HepG2 (cell line): ENCODE results near the gene FAM20C. TPM values are rescaled to one million over a fixed set of nuclear protein-coding genes. Genes with fewer than 3 reads are reported as not detected.

Experiments used
- ATAC-seq: fragments of 200-7000 bp; cut with Tn5 transposase; 3 replicates; pipeline ENCODE4 v1.9.1; 2020; ENCODE audit warnings: mild to moderate bottlenecking, moderate library complexity
- BruUV-seq: library from RNA; stranded (reverse); fragments of 400-500 nt; replicated peaks from 2 replicates; lab custom pipeline; 2021; lab: Mats Ljungman, UMichigan
- CTCF ChIA-PET: fragments of 300-600 bp; formaldehyde crosslinking; extraction: SDS; loops from one replicate; lab custom pipeline; 2021; ENCODE audit warnings: low total read pairs, inconsistent platforms, low intra/inter-chr PET ratio; lab: Yijun Ruan, JAX
- POLR2A ChIA-PET: fragments of 350-600 bp; sonication (Branson Sonifier 250); formaldehyde crosslinking; loops from one replicate; lab custom pipeline; 2020; ENCODE audit warnings: antibody characterized with exemption, inconsistent platforms; lab: Yijun Ruan, JAX
- DNase-seq: peaks from one replicate; pipeline ENCODE4 v3.0.0-alpha.2; 2015; ENCODE audit warnings: low spot score
- FAIRE-seq: peaks from 3 replicates; lab custom pipeline; 2011; peaks lifted over from hg19 to GRCh38; lab: Jason Lieb, UNC
- H2AFZ ChIP-seq: one replicate; pipeline ENCODE4 v1.6.1; 2011; ENCODE audit warnings: low read length, inconsistent platforms
- H3K27ac ChIP-seq: fragments of 300-600 bp; 3 replicates; pipeline ENCODE4 v1.8.0; 2011; ENCODE audit warnings: mixed run types, mild to moderate bottlenecking, mixed read lengths, low read length, inconsistent platforms; ENCODE audit not compliant: insufficient read depth; ENCODE audit errors: extremely low read length
- H3K27me3 ChIP-seq, 2 experiments: fragments of 200-600 bp in 1 of 2; 2 replicates in 1 of 2; 3 replicates in 1 of 2; pipeline versions ENCODE4 v1.6.0 to v1.8.0; 2011; ENCODE audit warnings: low read length in 2 of 2, mild to moderate bottlenecking in 2 of 2, moderate library complexity in 2 of 2, inconsistent platforms in 1 of 2; ENCODE audit not compliant: insufficient read depth in 2 of 2, control insufficient read depth in 1 of 2
- H3K36me3 ChIP-seq, 2 experiments: fragments of 200-600 bp in 1 of 2; replicated peaks in 1 of 2; 2 replicates in 1 of 2; 3 replicates in 1 of 2; pipeline versions ENCODE4 v1.5.1 to v1.8.0; 2011; ENCODE audit warnings: low read length in 2 of 2, inconsistent platforms in 1 of 2; ENCODE audit not compliant: insufficient read depth in 2 of 2, control insufficient read depth in 1 of 2
- H3K4me1 ChIP-seq: 2 replicates; pipeline ENCODE4 v1.5.1; 2012; ENCODE audit warnings: low read length, inconsistent platforms; ENCODE audit not compliant: insufficient read depth
- H3K4me2 ChIP-seq: 2 replicates; pipeline ENCODE4 v1.6.0; 2011; ENCODE audit warnings: low read depth, low read length, inconsistent platforms
- H3K4me3 ChIP-seq, 3 experiments: fragments of 200-600 bp in 1 of 3; sonication (generic), shearing (Covaris generic) in 1 of 3; replicated peaks in 1 of 3; 2 replicates each; pipeline ENCODE4 v1.5.1; 2011 to 2016; ENCODE audit warnings: low read length in 3 of 3, inconsistent platforms in 2 of 3, low read depth in 2 of 3, mild to moderate bottlenecking in 2 of 3, control low read depth in 1 of 3, mixed read lengths in 1 of 3; ENCODE audit not compliant: insufficient read depth in 1 of 3
- H3K79me2 ChIP-seq: one replicate; pipeline ENCODE4 v1.6.1; 2011; ENCODE audit warnings: low read length, inconsistent platforms; ENCODE audit not compliant: insufficient read depth
- H3K9ac ChIP-seq: 2 replicates; pipeline ENCODE4 v1.6.0; 2011; ENCODE audit warnings: mild to moderate bottlenecking, low read depth, low read length, inconsistent platforms; ENCODE audit not compliant: insufficient read depth
- H3K9me3 ChIP-seq: 2 replicates; pipeline ENCODE4 v1.5.1; 2012; ENCODE audit warnings: mild to moderate bottlenecking, low read length
- H4K20me1 ChIP-seq: 2 replicates; pipeline ENCODE4 v1.6.0; 2011; ENCODE audit warnings: inconsistent platforms, mild to moderate bottlenecking, low read length, moderate library complexity; ENCODE audit not compliant: insufficient read depth
- AGO2 ChIP-seq: fragments of 200-400 bp; formaldehyde crosslinking; optimal IDR thresholded peaks from 2 replicates; pipeline ENCODE3; 2017; ENCODE audit warnings: mild to moderate bottlenecking, low read depth, low read length, moderate library complexity
- MAFF ChIP-seq: IDR thresholded peaks from 2 replicates; pipeline ENCODE4 v1.6.1; 2011; ENCODE audit warnings: low read depth, low read length, improper control_type of control experiment
- ZNF263 ChIP-seq: sonication (generic); formaldehyde crosslinking; IDR thresholded peaks from 2 replicates; pipeline ENCODE4 v1.4.0; 2020; ENCODE audit warnings: missing genetic modification reagents
- ZNF430 ChIP-seq: sonication (generic); formaldehyde crosslinking; IDR thresholded peaks from 2 replicates; pipeline ENCODE4 v1.9.0; 2021; ENCODE audit warnings: mild to moderate bottlenecking, missing genetic modification reagents
- ZNF629 ChIP-seq: sonication (generic); formaldehyde crosslinking; conservative IDR thresholded peaks from 2 replicates; pipeline ENCODE4 v1.5.0; 2020; ENCODE audit warnings: missing genetic modification reagents
- ZNF775 ChIP-seq: sonication (generic); formaldehyde crosslinking; IDR thresholded peaks from 2 replicates; pipeline ENCODE4 v1.4.0; 2020; ENCODE audit warnings: missing genetic modification reagents, mild to moderate bottlenecking, moderate library complexity, borderline replicate concordance
- WGBS: methylation state at CpG from one replicate; pipeline ENCODE4 v1.1.6; 2017; ENCODE audit warnings: low lambda C conversion rate; 5-methylcytosine and 5-hydroxymethylcytosine counted together
- in situ Hi-C: cut with HindIII; loops from 2 replicates; pipeline ENCODE4 v1.10.0; 2017; ENCODE audit warnings: low pct_unique_long_range_greater_than_20kb; ENCODE audit not compliant: extremely low pct_ligation_motif_present
- intact Hi-C: fragments of 100-400 bp; cut with micrococcal nuclease; formaldehyde crosslinking; loops from one replicate; pipeline ENCODE4 v1.10.0; 2022; ENCODE audit not compliant: unreplicated experiment
- polyA plus RNA-seq, 8 experiments: library from polyadenylated mRNA; depleted of rRNA in 3 of 8; stranded (reverse) in 7 of 8; unstranded in 1 of 8; fragments of >200 nt; fragmentation: Illumina TruSeq in 4 of 8; extraction: Trizol in 4 of 8; gene quantifications; 2 replicates each; pipeline versions ENCODE4 v1.2.1 to v1.2.3, GENCODE V29; 2011 to 2016; ENCODE audit warnings: low read depth in 4 of 8, missing spikeins in 1 of 8, mixed read lengths in 1 of 8; ENCODE audit not compliant: insufficient read depth in 1 of 8
- total RNA-seq, 5 experiments: library from RNA; depleted of rRNA; stranded (reverse); fragments of >200 nt; fragmentation: Illumina TruSeq; extraction: Trizol; gene quantifications; 2 replicates each; pipeline ENCODE4 v1.2.3, GENCODE V29; 2016; ENCODE audit warnings: low read depth in 1 of 5

FAM20C gene
- total and polyA plus RNA-seq, 2 of the 13 experiments (the other 11 are each of a cell fraction or from before 2014, with no cell fraction given): 11.9 to 19.9 TPM

DNA sequence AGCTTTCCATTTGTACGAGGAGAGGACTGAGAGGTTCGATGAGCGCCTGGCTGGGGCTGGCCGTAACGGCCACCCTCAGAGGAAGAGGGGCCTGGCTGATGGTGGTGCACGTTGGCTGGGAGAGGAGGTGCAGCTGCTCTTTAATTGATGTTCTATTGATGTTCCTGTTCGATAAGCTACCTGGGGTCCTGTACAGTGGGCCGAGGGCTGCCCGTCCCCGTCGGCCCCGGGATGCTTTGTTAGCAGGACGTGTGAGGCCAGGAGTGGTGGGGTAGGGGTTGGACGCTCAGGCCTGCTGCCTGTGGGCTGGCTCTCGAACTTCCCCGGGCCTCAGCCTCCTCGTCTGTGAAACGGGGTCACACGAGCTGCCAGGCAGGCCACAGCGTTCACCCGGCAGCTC is 25.4 kb downstream of the FAM20C start:
- Histone ChIP-seq H2AFZ (no peak overlapping the region), H3K27me3 (no peaks in the 10 kb centered on the region), H3K4me2 (no peak overlapping the region), H3K9me3 (no peaks in the 10 kb centered on the region), H3K4me3 (no peak overlapping the region), H3K27ac (no peak overlapping the region), H3K79me2 (peaks cover 14% of the 10 kb centered on the region), H3K36me3 (peaks cover 4 to 27% of the 10 kb centered on the region in 2 experiments; a peak in 4 of 5 replicates), H3K9ac (no peak overlapping the region), H3K4me1 (peaks cover 44% of the 10 kb centered on the region), H4K20me1 (peaks cover 6% of the 10 kb centered on the region; the same call in 1 of the 2 replicates)
- ATAC-seq (no peak), FAIRE-seq (no peak), DNase-seq (no peak)
- no peak for TF ChIP-seq MAFF
- no peak for TF ChIP-seq ZNF430
- no peak for TF ChIP-seq ZNF263 (CRISPR knock-in tag)
- 0 out of 2 replicates have a peak, but pooled peaks have one; percentile 44 for TF ChIP-seq ZNF629
- BruUV-seq: no TSS peak
- CTCF ChIA-PET: no interaction called here
- in situ Hi-C loops (no loop called here), intact Hi-C loops (no loop called here)
- WGBS: 96% methylated on average over 14 of the region's 21 CpGs
- POLR2A ChIA-PET: interaction anchor here (1.2 to 2.2 kb wide), 3 partner anchors 20 to 25 kb away, joined by 3 to 10 read pairs (median 6); partner anchors contain the start of gene FAM20C

DNA sequence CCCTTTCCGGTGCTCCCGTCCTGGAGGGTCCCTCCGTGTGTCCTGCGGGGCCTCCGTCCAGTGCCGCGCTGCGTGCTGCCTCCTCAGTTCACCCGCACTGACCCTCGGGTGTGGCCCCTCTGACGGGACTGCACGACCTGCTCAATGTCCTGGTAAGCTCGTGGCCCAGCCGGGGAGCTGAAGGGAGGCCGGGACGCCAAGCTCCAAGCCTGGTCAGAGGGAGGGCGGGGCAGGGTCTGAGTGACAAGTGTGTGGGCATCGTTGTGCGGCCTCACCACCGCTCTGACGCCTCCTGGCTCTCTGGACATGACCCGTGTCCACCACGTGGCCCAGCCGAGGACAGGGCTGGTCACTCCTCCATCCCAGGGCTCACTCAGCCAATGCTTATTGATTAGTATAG is 25.9 kb downstream of the FAM20C start:
- Histone ChIP-seq H3K36me3 (peaks cover 4 to 24% of the 10 kb centered on the region in 2 experiments; a peak in 4 of 5 replicates), H3K4me1 (peaks cover 44% of the 10 kb centered on the region), H3K9me3 (no peaks in the 10 kb centered on the region), H2AFZ (no peak overlapping the region), H3K9ac (no peak overlapping the region), H3K27ac (peak overlapping the region; percentile 85)
- intact Hi-C loops: no loop called here
- BruUV-seq: no TSS peak
- ChIA-PET POLR2A (interaction anchor here (1.2 to 2.6 kb wide), 3 partner anchors 23 to 26 kb away, joined by 6 to 22 read pairs (median 10); partner anchors contain the start of gene FAM20C), CTCF (no interaction called here)
- TF ChIP-seq ZNF775 (CRISPR knock-in tag) (no peak), AGO2 (peak; percentile 44)
- TF ChIP-seq, all 625 proteins: peak for 1
- Histone ChIP-seq H3K4me3 (no peak overlapping the region), H3K79me2 (peaks cover 11% of the 10 kb centered on the region), H4K20me1 (peaks cover 4% of the 10 kb centered on the region; the same call in 1 of the 2 replicates), H3K27me3 (no peaks in the 10 kb centered on the region), H3K4me2 (no peak overlapping the region)
- no peak for FAIRE-seq
- DNase-seq: no peak
- ATAC-seq: no peak
- WGBS: 100% methylated on average over 9 of the region's 24 CpGs
- in situ Hi-C loops: no loop called here
